Activated CD4-positive, alpha-beta T cell treated with anti-CD3 and anti-CD28 coated beads, Interleukin-2, amount 50 U/mL, for 4 hours (primary cell): Measurements from ENCODE around the gene ASRGL1.
"Not testable (repeated sequence)": the region's sequence is repeated elsewhere in the genome, so short reads cannot be mapped to it uniquely, and the experiment has no call there.

Experiments used
- DNase-seq, 2 experiments: peaks; one replicate each; pipeline ENCODE4 v3.0.0-alpha.2; 2020

Gene ASRGL1

DNA sequence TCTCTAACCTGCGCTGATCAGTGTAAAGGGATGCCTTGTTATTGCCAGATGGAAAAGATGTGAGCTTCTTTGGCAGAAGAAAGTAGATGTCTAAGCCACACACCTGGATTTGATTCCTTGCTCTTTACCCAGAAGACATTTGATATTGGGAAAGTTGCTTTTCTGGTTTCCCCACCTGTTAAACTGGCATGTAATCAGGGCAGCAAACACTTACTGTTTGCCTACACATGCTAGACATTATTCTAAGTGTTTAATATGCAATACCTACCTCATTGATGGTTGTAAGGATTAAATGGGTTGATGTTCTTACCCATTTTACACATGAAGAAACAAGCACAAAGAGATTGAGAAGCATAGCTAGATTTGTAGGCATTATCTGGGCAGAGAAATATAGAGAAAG lies 16.6 kb downstream of the ASRGL1 start:
- DNase-seq, result no peak

DNA sequence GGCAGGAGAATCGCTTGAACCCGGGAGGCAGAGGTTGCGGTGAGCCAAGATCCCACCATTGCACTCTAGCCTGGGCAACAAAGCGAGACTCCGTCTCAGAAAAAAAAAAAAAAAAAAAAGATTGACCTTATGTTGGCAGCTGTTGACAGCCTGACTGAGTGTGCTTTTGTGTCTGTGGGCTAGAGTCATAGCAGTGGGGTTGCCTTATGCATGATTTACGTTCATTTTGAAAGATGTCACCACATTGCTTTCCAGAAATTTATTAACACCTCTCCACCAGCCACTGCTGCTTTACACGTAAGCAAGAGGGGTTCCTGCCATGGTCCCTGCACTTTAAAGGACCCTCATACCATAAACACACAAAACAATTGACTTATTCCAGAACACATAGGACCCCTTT lies 21.0 kb downstream of the ASRGL1 start:
- no peak for DNase-seq

DNA sequence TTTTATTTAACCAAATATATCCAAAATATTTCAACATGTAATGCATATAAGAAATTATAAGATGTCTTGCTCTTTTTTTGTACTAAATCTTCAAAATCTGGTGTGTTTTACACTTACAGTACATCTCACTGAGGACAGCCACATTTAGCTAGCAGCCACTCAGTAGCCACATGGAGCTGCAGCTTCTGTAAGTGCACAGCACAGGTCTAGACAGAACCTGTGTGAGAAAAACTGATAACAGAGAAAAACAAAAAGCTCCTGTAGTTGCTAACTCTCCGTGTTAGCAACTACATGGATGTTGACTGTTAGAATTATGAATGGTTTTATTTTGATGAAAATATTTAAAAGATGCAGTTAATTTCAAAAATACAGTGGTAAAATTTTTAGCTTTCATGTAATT lies 22.2 kb downstream of the ASRGL1 start:
- no peak for DNase-seq

DNA sequence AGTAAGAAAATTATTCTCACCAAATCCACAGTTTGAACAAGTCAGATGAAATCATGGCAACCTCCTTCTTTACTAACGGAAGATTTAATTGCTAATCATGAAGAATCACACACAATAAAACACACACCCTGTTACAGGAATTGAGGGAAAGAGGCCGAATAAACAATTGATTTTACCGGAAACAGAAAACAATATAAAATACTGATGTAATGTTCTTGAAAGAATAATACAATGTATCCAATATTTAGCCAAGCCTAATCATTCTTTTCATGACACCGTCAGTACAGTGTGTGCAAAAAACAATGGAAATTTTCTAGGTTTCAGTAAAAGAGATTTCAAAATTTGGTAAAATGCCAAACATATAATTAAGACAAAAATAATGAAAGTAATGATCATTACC lies 23.4 kb downstream of the ASRGL1 start:
- no peak for DNase-seq

DNA sequence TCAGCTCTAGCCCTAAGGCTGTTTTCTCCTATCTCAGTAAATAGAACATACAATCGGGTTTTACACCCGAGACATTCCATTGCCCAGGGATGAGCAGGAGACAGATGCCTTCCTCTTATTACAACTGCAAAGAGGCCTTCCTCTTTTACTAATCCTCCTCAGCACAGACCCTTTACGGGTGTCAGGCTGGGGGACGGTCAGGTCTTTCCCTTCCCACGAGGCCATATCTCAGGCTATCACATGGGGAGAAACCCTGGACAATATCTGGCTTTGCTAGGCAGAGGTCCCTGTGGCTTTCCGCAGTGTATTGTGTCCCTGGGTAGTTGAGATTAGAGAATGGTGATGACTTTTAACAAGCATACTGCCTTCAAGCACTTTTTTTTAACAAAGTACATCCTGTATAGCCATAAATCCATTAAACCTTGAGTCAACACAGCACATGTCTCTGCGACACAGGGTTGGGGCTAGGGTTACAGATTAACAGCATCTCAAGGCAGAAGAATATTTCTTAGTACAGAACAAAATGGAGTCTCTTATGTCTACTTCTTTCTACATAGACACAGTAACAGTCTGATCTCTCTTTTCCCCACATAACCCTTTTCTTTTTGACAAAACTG lies 31.7 kb downstream of the ASRGL1 start:
- not testable (repeated sequence) for DNase-seq

DNA sequence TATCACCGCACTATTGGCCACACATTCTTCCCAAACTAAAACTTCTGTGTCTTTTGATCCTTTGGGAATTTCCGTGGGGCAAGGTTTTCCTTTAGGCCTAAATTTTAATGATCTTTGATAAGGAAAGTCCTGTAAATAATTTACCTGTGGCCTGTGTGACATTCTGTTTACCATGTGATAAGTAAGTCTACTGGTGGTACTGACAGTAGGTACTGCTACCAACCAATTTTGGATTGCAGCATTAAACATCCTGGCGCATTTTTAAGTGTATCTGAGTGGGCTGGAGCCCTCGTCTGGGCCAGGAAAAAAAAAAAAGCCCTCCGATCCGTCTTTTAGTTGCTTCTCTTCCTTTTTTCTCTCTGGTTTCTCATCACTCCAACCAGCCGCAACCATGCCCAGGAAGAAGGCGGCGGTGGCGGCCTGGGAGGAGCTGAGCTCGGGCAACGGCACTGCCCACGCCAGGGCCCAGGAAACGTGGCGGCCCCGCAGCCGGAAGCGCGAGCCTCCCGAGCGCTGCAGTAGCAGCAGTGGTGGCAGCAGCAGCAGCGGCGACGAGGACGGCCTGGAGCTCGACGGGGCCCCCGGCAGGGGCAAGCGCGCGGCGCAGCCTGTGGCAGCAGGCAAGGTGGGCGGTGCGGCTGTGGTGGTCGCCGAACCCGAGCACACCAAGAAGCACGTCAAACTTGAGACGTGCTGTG lies 33.6 kb downstream of the ASRGL1 start:
- peak; percentile 10 to 17 for DNase-seq

DNA sequence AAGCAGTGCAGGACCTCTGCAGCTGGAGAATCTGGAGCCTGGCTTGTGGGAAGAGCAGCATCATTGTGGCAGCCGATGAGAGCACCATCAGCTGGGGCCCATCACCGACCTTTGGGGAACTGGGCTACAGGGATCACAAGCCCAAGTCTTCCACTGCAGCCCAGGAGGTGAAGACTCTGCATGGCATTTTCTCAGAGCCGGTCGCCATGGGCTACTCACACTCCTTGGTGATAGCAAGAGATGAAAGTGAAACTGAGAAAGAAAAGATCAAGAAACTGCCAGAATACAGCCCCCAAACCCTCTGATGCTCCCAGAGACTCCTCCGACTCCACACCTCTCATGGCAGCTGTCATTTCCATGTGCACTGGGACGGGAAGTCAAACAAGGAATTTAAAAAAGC lies 35.6 kb downstream of the ASRGL1 start:
- DNase-seq, result no peak

DNA sequence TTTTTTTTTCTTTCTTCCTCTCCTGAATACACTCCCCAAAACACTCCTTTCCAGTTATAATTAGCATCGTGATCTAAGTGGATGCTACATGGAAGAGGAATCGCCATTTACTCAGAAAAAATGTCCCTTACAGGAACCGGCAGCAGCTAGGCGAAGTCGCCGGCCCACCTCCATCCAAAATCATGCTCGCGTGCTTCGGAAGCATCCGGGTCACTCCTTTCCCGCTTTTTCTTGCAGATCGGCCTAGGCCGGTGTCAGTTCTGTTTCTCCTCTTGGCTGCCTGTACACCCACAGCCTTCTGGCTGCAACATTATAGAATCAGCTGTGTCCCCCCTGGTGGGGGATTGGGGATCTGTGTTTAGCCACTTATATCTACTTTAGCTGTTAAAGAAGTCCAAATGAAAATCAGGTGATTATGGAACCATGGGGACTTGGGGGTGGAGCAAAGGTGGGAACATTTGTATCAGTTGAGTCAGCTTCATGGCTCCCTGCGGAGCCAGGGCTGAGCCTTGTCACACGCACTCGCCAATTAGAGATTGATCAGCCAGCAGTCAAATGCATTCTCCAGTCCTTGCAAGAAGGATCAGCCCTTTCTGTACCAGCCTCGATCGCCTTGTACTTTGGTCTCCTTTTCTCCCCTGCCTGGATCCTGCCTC lies 36.3 kb downstream of the ASRGL1 start:
- no peak for DNase-seq

DNA sequence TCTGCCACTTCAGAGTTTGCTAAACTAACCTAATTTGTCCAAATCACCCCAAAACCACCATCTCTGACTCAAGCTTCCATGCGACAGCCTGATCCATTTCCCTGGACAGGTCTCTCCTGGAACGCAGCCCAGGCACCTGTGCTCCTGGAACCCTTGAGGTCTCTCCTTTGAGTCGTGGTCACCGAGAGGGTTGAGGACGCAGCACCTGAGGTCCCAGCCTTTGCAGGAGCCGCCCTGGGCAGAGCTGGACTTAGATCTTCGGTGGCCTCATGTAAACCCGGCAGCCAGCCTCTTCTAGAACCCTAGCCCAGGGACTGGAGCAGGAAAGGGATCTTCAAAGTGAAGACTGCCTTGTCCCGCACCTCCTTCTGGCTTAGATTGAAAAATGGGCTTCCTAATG lies 37.6 kb downstream of the ASRGL1 start:
- no peak for DNase-seq

DNA sequence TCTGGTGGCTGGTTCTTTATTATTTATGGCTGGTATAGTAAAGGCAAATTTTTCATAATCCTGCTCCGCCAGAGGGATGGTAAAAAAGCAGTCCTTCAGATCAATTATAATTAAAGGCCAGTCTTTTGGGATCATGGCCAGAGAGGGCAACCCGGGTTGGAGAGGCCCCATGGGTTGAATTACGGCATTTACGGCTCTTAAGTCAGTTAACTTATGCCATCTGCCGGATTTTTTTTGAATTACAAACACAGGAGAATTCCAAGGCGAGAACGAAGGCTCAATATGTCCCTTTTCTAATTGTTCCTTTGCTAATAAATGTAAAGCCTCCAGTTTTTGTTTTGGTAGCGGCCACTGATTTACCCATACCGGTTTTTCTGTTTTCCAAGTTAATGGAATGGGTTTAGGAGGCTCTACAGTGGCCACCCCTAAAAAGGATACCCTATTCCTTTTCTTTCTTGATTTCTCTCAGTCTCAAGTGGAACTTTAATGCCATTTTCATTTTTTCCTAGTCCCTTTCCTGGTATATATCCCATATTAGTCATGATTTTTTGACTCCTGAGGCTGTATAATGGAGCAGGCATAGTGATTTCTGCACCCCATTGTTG lies 41.3 kb downstream of the ASRGL1 start:
- DNase-seq, result not testable (repeated sequence)

DNA sequence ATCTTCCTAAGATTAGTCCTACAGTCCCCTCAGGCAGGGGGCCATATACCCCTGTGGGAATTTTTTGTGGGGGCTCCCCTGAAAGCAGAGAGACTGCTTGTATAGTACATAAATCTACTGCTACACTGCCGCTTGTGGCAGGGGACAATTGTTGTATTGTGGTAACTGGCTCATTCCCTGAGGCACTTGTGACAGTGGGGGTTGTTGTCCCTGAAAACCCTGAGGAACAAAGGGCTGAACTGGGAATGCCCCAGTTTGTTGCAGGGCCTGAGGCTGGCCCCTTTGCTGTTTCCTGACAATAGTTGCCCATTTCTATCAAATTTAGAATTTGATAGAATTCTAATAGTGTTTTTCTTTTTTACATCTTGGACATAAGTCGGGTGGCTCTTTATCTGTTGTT lies 42.3 kb downstream of the ASRGL1 start:
- not testable (repeated sequence) for DNase-seq

DNA sequence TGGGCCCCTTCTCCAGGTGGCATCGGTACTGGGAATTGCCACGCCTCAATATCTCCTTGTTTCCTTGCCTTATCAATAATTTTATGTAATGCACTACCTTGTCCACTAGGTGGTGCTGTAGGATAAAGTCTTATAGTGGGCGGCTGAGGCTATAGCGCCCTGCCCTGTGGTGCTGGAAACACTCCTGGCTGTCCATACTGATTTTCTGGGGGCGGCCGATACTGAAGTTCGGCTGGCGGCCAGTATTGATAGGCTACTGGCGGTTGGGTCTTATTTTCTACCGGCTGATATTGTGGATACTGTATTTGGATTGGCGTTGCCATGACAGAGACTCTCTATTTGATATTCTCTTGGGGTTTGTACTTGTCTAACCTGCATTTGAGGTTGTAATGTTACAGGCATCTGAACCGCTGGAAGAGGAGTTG lies 43.6 kb downstream of the ASRGL1 start:
- peak in 1 of 2 experiments; percentile 19 for DNase-seq

DNA sequence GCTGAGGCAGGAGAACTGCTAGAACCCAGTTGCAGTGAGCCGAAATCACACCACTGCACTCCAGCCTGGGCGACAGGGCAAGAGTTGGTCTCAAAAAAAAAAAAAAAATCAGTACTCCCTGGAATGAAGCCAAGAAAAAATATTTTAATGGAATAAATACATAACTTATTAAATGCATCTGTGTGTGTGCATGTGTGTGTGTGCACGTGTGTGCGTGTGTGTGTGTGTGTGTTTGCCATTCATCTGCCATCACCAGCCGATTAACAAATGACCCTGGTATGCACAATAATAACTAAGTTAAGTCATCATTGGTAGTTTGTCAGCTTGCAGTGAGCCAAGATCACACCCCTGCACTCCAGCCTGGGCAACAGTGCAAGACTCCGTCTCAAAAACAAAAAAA lies 46.6 kb downstream of the ASRGL1 start:
- no peak for DNase-seq

DNA sequence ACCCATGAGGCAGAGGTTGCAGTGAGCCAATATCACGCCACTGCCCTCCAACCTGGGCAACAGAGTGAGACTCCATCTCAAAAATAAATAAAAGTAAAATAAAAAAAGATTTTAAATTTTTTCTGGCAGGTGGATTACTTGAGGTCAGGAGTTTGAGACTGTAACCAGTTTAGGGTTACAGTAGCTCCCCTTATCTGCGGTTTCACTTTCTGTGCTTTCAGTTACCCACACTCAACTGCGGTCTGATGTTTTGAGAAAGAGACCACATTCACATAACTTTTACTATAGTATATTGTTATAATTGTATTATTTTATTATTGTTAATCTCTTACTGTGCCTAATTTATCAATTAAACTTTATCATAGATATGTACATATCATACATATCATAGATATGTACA lies 48.8 kb downstream of the ASRGL1 start:
- DNase-seq, result not testable (repeated sequence)

DNA sequence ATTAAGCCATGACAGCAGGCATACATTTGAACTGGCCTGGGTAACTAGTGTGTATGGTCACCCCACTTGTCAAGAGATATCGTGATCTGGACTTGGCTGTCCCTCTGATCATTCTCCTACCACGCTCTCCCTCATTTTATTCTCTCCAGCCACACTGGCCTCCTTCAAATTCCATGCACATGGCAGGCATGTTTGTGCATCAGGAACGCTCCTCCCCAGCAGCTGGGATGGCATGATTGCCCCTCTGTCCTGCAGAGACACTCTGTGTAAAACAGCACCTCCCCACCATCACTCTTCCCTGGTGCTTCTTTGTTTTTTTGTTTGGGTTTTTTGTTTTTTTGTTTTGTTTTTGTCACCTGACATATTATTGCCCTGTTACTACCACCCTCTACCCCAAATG lies 50.1 kb downstream of the ASRGL1 start:
- DNase-seq, result no peak

DNA sequence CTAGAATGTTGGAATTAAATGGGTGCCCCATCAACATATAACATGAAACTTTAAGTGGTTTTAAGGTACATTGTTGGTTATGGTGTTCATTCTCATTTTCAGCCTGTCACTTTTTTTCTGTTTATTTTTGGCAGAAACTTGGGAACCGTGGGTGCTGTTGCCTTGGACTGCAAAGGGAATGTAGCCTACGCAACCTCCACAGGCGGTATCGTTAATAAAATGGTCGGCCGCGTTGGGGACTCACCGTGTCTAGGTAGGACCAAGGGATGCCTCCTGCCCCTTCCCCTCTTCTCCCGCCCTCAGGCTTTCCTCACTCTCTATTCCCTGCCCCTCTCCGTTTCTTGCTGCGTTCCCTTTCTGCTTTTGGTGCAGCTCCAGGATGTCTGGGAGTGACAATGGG lies 51.8 kb downstream of the ASRGL1 start:
- no peak for DNase-seq

DNA sequence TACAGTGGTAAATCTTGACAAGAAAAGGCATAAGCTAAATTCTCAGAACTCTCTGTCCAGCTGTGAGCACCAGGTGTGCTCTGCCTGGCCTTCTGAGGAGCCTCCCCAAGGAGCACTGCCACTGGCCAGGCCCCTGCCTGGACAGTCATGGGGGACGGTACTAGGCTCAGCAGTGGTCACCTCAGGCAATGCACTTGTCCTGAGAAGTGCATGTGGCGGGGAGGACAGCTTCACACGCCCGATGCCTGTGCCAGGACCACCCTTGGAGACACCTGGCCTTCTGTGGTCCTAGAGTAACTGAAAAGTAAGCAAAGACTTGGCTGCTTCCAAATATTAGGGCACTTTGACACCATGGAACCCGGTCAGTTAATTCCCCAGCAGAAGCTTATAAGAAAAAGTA lies 53.0 kb downstream of the ASRGL1 start:
- no peak for DNase-seq

DNA sequence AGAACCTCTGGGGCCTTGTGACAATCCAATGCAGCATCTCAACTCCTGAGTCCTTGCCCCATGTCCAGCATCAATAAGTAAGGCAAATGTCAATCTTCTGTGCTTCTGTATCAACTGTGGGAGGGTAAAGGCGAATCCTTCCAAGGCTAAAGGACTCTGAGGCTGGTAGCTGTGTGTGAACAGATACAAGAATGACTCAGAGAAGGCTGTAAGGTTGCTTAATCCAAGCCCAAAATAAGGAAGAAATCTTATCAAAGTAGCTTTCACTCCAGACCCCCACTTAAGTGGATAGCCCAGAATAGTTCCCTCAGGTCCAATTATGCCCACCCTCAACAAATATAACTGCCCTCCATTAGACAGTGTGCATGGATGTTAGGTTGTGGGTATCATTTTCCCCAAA lies 53.5 kb downstream of the ASRGL1 start:
- no peak for DNase-seq

DNA sequence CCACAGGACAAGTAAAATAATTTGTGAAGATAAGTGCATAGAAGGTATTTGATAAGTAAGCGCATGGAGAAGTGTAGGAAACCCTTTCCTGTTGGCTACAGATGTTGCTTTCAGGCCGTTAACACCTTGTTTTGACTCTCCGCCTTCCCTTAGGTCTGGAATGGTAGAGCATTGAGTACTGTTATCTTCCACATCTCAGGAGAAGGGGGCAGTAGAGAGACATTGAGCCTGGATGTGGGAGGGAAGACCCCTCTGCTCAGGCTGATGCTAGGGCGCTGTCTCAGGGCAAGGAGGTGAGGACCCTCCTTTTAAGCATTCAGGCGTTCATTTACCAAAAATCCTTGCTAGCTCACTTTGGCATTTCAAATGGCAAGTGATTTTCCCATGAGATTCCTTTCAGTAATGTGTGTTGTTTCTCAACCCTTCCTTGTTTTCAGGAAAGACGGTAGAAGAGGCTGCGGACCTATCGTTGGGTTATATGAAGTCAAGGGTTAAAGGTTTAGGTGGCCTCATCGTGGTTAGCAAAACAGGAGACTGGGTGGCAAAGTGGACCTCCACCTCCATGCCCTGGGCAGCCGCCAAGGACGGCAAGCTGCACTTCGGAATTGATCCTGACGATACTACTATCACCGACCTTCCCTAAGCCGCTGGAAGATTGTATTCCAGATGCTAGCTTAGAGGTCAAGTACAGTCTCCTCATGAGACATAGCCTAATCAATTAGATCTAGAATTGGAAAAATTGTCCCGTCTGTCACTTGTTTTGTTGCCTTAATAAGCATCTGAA lies 54.6 kb downstream of the ASRGL1 start:
- no peak for DNase-seq

DNA sequence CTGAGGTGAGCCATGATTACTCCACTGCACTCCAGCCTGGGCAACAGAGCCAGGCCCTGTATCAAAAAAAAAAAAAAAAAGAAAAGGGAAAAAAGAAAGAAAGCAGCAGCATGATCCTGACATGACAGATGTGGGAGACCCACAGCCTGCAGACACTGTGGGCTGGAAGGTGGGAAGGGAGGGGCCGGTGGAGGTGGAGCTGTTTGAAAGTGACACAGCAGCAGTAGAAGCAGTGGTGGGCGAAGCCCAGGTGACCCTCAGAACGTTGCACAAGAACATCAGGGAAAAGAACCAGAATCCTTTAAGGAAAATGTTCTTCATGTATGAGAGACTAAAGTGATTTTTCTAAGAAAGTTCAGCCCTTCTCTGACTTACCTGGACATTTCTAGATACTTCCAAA lies 55.3 kb downstream of the ASRGL1 start:
- DNase-seq, result no peak

DNA sequence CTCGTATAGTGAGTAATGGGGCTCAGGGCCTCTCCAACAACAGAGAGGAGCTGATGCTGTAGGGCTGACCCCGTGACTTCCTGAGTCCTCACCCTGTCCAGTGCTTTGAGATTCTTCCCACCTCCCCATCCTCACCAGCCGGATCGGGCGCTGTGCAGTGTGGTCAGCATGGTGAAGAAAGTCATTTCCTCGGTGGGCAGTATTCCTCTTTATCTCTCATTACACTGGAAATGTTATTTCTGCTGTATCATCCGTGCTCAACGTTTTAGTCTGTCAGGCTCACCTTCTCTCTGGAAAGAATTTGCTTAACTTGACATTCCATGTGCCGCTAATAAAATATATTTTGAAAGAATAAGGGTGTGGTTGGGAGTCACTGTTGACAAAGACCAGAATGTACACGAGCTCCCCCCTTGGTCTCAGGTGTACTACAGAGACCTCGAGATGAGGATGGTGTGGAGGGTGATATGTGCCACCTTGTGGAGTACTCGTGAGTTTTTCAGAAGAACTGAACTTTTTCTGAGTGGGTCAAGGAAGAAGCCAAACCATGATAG lies 55.9 kb downstream of the ASRGL1 start:
- peak in 1 of 2 experiments; percentile 13 for DNase-seq

DNA sequence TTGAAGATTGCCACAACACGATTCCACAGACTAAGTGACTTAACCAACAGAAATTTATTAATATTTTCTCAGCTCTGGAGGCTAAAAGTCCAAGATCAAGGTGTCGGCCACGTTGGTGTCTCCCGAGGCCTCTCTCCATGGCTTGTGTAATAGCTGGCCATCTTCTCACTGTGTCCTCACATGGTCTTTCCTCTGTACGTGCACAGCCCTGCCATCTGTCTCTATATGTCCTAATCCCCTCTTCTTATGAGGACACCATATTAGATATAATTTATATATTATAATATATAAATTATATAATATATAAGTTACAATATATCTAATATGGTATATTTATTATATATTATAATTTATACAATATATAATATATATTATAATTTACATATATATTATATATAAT lies 56.5 kb downstream of the ASRGL1 start:
- no peak for DNase-seq
